Activated CD4-positive, alpha-beta T cell treated with anti-CD3 and anti-CD28 coated beads, Interleukin-2, amount 50 U/mL, for 1 hour (primary cell): ENCODE measurements around the gene TNFAIP3.

ENCODE experiments used
- DNase-seq: peaks from one replicate; pipeline ENCODE4 v3.0.0-alpha.2; 2020

TNFAIP3 gene

DNA sequence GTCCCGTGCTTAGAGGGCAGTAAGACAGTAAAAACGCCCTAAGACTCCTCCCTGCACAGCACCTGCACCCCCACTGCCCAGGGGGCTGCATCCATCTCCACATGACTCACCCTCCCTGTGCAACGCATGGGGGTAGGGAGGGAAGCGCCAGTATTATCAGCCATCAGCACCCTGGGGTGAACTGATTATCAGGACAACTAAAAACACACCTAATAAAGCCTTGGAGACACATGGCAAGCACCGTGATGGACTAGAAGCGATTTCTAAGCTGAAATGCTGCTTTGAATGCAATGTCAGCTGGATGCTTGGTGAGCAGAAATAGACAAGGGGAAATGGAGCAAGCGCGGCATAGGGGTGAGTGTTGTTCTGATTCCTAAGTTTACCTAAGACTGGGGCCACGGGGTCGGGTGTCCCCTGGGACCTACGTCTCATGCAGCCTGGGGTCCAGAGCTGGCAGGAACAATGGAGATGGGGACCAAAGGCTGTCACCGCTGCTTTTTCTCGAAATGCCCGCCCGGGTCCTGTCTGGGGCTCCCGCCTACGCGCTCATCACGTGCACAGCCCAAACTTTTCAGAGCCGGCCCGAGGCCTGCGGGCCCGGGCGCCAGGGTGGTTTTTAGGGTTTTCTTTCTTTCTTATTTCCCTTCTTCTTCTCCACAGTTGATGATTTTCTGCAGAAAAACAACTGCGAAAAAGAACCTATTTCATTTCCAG is 702 bp upstream of the TNFAIP3 start:
- peak; percentile 34 for DNase-seq

DNA sequence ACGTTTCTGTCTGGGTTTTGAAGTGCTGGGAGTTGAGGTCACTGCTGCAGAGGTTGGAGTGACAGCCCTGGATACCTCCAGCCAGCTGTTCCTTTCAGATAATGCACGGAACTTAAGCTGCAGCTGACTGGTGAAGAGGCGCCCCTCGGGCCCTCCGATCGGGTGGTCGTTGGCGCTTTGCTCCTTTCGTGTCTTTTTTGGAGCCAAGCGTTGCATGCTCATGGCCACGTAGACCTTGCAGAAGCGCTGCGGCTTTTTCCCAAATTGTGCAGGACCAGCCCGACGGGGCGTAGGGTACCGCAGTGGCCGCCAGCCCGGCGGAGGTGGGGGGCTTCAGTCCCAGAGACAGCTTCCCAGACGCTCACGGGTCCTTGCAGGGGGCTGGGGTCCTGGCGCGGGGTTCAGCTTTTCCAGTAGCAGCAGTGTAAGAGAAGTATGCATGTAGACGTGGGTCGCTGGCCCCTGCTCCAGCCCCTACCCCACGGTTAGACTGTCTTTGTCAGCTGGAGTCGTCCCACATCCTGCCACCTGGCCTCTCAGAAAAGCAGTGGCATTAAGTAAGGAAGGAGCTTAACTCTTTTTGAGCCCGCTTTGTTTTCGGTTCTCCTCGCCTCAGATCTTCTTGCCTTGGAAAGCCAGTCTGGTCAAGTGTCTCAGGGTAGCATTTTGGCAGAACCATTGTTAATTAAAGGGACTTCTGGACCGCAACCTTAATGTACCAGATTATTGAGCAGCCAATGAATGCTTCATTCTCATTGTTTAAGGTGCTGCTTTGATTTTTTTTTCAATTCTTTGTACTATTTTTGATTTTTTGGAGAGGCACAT is 838 bp downstream of the TNFAIP3 start:
- peak; percentile 40 for DNase-seq

DNA sequence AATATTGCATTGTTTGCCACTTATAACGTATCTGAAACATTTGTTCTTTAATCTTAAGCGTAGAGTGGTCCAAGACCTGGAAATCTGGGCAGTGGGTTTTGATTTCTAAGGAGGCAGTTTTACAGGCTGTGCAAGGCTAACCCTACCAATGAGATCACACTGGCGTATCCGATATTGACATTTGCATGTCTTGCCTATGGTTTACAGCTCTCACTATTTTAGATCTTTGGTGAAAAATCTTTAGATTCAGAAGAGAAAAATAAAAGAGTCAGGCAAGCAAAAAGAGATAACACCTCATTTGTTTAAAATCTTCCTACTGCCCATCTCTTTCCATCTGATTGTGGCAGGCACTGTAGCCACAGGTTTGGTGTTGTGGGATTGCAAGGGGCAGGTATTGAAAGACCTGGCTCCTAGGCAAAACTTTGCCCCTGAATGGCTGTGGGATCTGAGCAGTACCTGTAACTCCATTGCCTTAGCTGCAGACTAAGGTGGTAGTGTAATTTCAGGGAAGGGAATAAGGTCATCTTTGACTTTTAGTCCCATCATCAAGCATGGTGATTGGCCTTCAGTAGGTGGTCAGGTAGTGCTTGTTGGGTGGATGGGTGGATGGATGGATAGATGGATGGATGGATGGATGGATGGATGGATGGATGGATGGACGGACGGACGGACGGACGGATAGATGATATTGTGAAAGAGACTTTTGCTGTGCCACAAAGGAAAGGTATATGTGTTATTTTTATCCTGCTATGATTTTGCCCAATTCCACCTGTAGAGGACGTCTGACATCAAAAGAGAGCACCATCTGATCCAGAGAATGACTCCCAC is 1.9 kb downstream of the TNFAIP3 start:
- DNase-seq: no peak

DNA sequence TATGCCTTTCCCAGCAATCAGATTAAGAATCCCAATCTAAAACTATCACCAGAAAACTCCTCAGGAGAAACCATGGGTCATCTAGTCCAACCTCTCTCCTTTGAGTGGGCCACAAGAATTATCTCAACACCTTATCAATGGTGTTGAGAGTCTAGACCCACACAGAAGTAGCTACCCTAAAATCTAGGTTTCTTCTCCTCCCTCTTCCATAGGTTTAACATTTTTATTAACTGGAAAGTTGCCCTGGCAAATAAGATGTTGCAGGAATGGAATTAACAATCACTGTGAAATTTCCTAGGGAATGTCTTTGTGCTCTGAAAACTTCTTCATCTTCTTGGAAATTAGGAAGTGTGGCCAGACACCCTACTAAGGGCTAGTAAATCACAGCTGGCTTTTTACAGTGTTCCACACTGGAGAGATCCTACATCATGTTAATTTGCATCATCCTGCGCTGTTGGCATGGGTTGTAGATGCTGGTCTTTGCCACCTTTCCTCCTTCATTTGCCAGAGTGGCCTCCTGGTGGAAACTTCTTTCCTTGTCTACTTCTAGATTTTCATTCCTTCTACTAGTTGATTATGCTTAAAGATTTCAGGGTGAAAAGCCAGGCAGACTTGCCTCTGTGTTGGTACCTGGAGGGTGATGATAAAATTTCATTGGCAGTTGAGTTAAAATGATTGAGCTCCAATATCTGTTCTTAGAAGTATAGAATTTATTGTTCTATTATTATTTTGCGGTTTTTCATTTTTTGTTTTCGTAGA is 2.7 kb downstream of the TNFAIP3 start:
- no peak for DNase-seq

DNA sequence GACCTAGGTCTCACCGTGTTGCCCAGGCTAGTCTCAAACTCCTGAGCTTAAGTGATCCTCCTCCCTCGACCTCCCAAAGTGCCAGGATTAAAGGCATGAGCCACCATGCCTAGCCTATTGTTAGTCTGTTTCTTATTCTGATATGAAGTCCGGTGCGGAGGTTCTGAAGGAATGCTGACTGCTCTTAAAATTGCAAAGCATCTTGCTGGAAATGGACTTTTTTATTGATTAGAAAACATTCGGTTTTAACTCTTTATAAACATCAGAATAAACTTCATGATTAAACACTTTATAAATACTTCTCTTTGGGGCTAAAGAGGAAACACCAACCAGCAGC is 3.2 kb downstream of the TNFAIP3 start:
- DNase-seq: no peak

DNA sequence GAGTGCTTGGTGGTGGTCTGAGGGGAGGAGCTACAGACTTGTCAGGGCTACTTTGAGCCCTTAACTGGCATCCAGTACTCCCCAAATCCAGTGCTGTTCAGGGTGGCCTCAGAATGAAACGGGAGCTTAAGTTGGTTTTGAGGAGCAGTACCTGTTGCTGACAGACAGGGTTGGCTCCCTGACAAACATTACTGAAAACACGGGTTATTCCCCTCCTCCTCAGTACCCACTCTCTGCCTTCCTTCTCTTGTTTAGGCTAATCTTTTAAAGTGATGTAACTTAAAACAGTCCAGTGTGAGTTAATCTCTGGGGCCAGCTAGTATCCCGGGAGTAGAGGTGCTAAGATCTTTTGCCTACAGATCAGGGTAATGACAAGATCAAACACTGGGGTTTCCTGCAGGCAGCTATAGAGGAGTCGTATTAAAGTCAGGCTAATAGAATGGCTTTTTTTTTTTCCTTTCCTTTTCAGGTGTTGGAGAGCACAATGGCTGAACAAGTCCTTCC is 3.7 kb downstream of the TNFAIP3 start:
- DNase-seq: peak; percentile 33

DNA sequence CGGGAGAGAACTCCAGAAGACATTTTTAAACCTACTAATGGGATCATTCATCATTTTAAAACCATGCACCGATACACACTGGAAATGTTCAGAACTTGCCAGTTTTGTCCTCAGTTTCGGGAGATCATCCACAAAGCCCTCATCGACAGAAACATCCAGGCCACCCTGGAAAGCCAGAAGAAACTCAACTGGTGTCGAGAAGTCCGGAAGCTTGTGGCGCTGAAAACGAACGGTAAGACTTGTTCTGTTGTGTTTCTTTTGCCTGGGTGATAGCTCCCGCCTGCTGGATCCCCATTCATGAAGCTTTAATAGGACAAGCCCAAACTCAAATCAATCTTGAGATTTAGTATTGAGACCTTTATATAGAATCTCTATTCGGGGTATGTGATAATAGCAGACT is 4.2 kb downstream of the TNFAIP3 start:
- DNase-seq: no peak

DNA sequence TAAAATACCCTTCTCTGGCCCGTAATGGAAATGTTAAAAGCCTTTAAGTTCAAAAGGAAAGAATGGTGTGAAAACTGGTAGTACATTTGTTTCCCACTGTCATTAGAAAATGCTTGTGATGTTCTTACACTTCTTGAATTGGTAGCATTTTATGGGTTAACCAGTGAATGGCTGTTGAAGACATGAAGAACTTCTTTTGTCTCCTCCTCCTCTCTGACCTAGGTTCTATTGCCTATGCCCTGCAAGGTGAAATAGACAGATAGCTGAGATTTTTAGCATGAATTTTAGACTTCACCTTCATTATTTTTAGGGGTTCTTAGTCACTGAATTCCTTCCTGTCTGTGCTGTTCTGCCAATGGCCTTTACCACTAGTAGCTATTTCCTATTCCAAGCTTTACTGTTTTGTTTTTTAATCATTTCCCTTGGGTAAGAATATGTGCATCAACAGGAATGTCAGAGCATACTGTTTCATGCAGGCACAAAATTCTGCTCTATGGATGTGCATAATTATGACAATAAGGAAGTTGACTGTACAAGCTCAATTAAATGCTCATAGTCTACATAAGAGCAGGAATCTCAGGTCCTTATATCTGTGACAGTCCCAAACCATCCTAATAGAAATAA is 4.9 kb downstream of the TNFAIP3 start:
- no peak for DNase-seq

DNA sequence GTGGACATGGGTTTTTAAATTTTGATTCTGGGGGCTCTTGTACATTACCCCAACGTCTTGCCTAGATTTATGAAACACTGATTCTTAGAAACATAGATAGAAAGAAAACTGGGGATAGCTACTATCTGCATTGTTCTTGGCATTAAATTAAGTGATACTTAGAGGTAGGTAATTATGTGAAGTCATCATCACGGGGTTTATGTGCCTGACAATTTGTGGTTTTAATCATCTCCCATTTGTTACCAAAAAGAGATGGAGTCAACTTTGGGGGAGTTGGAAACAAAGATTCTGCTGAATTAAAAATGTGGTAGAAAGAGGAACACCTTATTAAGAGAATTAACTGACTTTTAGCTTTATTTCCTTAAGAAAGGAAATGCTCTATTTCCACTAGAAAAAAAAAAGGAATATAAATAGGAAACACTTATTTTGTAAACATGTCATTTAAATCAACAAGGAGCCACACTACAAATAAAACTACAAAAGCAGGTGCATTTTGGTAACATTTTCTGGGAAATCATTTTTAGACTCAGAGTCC is 5.6 kb downstream of the TNFAIP3 start:
- no peak for DNase-seq

DNA sequence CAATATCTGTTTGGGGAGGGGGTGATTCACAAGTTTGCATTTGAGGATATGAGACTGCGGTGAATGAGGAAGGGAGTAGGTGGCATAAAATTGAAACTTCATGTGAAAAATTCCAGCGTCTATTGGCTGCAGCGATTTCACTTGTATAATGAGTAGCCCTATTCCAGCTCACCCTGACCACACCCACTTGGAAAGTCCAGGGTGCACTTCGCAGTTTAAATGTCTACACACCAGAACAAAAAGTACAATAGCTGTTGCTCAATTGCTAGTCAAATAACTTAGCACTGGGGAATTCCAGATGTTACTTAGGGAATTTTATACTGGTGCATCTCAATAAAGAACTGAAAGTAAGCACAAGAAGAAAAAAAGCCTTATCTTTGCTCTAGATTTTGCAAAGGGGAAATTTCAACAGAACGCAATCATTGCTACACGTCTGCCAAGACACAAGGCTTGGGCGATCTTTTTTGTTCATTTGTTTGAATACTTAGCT is 6.3 kb downstream of the TNFAIP3 start:
- no peak for DNase-seq

DNA sequence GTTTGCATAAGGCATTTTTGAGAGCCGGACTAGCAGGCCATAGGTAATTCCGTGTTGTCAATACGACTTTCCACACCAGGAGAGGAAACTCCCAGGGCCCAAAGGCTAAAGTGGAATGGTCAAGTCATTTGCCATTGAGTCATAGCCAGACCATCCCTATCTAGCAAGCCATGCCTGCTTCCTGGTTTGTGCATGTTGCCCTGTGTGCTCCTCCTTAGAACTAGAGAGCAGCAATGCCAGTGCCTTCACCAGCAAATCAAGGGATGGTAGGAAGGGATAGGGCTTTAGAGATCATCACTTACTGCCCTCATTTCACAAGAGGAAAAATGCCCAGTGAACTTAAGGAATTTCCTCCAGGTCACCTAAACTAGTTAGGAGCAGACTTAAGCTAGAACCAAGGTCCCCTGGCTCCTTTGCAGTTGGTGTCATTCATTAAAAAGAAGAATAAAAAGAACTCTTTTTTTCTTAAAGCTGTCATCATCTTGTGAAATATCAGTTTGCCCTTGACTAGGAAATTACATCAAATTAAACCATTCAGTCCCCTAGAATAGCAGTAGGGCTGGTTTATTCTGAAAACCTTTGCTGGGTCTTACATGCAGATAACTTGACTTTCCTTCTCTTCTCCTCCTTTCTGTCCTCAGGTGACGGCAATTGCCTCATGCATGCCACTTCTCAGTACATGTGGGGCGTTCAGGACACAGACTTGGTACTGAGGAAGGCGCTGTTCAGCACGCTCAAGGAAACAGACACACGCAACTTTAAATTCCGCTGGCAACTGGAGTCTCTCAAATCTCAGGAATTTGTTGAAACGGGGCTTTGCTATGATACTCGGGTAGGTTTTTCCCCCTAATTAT is 7.4 kb downstream of the TNFAIP3 start:
- DNase-seq: no peak

DNA sequence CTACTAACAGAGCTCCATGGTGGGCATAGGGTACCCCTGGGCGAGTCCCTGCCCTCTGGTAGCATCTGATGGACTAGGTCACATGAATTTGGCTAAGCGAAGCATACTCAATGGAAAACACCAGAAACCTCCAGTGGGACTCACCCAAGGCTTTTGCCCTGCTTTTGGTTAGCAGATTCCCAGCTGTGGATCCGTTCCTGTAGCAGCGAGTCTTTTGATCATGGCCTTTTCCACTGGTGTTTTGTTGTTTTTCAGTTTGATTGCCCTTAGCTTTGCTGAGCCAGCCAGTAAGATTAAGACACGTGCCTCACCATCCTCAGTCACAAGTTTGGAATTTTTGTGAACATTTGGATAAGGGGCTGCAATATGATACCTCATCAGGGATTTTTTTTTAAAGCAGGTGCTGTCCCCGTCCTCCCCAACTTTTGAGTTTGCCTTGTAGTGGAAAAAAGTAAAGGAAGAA is 8.0 kb downstream of the TNFAIP3 start:
- no peak for DNase-seq

DNA sequence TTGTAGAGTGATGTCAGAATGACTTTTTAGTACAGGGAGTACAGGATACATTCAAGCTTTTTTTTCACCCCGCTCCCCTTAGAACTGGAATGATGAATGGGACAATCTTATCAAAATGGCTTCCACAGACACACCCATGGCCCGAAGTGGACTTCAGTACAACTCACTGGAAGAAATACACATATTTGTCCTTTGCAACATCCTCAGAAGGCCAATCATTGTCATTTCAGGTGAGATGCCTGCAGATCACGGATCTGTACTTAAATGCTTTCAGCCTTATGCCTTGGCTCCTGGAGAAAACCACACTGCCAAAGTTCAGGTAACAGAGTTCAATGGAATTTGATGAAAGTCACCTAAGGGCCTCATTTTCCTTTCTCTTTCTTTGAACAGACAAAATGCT is 8.5 kb downstream of the TNFAIP3 start:
- DNase-seq: no peak

DNA sequence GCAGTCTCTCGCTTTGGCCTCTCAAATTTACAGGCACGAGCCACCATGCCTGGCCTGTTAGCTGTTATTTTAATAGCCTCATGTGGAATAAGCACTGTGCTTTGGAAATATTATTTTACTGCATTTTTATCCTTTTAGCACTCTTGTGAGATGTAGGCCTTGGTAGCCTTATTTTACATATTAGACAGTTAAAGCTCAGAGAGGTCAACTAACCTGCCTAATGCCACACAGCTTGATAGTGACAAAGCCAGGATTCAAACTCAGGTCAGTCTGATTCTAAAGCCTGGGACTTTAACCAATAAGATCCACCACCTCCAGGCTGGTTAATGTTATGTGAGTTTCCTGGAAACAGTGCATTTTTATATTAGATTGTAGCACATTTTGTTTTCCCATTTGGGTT is 9.5 kb downstream of the TNFAIP3 start:
- DNase-seq: no peak

DNA sequence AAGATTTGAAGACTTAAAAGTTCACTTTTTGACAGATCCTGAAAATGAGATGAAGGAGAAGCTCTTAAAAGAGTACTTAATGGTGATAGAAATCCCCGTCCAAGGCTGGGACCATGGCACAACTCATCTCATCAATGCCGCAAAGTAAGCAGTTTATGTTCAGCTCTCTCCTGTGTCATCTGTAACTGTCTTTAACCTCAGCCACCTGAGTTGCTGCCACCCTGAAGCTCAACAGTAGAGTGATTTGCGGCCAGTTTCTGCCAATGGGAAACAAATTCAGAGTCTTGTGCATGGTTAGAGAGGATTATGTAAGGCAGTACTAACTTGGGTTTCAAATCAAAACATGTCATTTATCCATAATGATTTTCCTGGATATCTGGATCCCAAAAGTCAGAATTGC is 10.1 kb downstream of the TNFAIP3 start:
- DNase-seq: no peak

DNA sequence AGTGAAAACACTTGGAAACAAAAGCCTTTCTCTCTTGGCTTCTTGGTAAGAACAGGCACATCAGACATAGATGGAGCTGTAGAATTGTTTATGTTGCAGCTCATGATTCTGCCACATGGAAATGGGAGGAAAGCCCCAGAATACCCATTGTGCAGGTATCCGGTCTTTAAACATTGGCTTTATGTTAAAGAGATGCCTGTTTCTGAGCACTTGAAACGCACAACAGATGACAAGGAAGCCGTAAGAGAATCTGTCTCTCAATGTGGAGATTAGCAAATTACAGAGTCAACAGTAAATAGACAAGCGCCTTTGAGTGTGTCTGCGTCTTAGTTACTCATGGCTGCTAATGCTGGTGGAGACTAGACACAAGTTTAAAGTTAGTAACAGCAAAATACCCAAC is 10.5 kb downstream of the TNFAIP3 start:
- DNase-seq: no peak

DNA sequence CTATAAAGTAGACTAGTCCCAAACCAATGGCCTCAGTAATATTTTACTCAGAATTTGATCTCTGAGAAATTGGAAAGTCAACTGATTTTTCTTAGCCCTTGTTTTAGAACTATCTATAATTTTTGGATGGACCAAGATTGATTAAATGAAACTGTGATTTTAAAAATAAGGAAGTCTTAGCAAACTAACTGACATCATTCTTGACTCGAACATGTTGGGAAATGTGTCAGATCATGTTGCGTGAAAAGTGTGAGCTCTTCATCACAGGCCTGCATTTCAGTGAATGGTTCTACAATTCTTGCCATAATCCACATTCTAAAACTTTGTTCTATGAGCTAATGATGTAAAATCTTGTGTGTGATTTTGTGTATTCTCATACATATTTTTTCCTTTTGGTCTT is 11.0 kb downstream of the TNFAIP3 start:
- DNase-seq: no peak

DNA sequence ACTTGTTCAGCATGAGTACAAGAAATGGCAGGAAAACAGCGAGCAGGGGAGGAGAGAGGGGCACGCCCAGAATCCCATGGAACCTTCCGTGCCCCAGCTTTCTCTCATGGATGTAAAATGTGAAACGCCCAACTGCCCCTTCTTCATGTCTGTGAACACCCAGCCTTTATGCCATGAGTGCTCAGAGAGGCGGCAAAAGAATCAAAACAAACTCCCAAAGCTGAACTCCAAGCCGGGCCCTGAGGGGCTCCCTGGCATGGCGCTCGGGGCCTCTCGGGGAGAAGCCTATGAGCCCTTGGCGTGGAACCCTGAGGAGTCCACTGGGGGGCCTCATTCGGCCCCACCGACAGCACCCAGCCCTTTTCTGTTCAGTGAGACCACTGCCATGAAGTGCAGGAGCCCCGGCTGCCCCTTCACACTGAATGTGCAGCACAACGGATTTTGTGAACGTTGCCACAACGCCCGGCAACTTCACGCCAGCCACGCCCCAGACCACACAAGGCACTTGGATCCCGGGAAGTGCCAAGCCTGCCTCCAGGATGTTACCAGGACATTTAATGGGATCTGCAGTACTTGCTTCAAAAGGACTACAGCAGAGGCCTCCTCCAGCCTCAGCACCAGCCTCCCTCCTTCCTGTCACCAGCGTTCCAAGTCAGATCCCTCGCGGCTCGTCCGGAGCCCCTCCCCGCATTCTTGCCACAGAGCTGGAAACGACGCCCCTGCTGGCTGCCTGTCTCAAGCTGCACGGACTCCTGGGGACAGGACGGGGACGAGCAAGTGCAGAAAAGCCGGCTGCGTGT is 11.6 kb downstream of the TNFAIP3 start:
- peak; percentile 34 for DNase-seq

DNA sequence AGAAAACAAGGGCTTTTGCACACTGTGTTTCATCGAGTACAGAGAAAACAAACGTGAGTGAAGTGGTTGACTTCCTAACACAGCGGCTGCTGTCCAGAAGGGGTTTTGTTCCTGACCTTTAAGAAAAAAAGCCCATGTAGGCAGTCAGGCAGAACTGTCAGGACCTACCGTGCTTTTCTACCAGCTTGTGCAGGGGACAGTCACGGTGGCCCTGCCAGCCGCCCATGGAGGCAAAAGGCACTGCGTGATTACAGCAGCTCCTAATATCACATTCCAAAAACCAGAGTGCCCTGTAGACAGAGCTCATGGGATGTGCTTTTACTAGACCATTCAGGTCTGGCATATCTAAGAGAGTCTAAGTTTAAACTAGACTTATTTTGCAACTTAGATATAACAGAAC is 12.2 kb downstream of the TNFAIP3 start:
- no peak for DNase-seq
